Activated T-cell treated with anti-CD3 and anti-CD28 coated beads, Interleukin-2, amount 50 U/mL, for 1 hour (primary cell): Measurements from ENCODE around the gene PROK2.

ENCODE experiments used
- DNase-seq: peaks from one replicate; pipeline ENCODE4 v3.0.0-alpha.2; 2020

PROK2 gene

DNA sequence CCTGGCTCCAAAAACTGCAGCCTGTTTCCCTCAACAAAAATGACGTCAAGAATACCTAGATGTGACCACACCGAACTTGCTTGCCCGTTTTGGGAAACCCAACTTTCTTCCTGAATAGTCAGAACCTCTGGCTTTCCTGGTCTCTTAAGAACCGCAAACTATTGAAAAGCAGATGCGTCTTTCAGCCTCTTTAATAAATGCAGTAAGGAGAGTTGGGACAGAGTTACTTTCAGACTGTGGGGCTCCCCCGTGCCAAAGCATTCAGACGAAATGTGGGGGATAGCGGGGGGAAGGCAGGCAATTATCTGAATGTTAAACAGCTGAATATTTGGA lies 1.2 kb upstream of the PROK2 start:
- DNase-seq, result no peak

DNA sequence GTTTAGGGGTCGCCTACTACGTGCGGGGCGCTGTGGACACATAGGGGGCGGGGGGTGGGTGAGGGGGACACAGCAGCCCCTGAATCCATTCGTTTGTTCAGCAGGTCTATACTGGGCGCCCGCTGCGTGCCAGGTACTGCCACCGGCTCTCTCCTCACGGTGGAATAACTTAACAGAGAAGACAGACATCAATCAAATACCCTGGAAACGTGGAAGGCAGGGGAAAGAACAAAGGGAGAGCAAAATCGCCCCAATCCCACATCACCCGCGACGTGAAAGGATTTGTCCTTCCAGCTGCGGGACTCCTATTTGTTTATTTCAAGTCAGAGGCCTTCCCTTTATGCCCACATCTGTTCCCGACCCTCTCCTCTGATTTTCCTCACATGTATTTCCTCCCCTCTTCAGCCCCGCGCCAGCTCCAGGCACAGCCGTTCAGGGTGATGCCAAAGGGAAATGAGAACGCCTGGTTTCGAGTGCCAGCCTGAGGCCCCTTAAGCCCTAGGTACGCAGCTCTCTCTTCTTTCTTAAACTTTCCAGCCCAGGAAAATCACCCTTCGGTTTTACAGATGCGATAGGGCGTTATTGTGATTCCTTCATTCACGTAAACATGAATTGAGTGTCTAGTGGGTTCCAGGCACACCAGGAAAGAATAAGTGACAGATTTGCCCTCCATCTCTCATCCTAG lies 726 bp upstream of the PROK2 start:
- DNase-seq, result no peak

DNA sequence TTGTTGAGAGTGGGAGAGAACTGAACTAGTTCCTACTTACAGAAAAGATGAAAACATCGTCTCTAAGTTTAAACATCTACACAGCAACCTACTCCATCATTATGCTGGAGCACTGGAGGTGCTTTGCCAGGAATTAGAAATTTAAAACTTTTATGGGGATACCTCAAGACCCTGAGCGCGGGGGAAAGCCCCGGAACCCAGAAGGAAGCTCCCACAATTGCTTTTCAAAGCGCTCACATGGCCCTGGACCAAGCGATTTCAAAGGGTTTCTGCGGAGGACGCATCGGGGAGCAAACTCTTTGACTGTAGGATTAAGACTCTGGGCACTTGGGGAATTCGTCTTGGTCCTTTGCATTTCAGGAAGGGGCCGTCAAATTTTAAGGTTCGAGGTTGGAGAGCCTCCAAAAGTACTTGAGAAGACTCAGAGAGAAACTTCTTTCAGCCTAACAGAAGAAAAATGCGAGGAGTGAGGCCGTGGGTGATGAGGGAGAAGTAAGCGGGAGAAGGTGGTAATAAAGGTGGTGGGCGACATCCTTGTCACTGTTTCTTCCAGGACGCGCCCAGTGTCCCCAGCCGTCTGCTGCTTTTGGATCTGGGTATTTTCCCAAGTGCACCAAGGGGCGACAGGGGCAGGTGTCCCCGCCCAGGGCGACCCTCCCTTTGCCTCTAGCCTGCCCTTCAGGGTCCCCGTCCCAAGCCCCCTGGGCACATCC lies 591 bp downstream of the PROK2 start:
- no peak for DNase-seq

DNA sequence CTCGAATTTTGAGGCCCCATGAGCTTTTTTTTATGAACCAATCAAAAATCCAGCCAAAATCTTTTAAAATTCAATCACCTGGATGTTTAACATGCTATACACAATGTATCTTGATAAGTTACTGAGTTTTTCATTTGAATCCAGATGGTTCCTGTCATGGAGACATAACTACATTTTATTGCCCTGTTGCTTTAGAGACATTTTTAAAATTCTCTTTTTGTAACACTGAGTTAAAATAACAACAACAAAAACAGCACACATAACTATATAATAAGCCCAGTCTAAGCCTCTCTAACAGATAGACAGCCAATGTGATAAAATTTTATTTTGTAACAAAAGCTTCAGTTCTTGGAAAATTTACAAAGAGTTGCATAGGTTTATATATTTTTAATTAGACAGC lies 1.8 kb downstream of the PROK2 start:
- no peak for DNase-seq

DNA sequence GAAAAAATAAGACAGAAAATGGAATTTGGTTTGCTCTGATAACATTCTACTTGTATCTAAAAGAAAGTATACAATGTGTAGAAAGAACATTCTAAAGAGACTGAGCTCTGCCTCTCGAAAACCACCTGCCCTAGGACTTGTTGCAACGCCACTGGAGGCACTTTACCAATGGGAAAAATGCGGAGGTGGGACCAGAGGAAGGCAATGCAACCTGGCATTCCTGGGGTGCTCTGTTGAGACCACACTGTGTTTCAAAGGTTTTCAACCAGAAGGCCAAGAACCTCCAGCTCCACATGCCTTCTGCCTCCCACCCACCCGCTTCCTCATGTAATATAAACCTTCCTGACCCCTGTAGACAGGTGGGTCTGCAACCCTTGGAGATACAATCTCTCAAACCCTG lies 4.5 kb downstream of the PROK2 start:
- DNase-seq, result no peak

DNA sequence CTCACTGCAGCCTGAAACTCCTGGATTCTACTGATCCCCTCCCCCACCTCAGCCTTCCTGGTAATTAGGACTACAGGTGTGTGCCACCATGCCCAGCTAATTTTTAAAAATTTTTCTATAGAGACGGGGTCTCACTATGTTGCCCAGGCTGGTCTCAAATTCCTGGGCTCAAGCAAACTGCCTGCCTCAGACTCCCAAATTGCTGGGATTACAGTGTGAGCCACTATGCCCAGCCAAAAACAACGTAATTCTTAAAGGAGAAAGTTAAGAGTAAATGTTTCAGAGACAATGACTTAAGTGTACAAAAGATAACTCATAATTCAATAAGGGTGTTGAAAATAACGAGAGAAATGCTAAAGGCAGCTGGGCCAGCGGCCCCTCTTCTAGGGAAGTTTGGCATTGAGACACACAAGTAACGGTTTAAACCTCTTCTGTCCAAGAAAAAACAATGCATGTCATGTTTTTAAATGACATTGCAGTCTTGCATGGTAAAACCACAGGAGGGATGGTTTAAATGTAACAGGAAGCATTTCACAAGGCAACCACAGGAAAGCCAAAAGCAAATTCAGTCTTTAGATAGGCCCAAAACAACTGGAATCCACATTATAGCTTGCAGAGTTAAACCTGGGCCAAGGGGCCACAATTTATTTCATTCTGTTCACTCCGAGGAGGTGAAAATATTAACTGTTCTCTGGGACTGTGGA lies 5.1 kb downstream of the PROK2 start:
- DNase-seq, result no peak

DNA sequence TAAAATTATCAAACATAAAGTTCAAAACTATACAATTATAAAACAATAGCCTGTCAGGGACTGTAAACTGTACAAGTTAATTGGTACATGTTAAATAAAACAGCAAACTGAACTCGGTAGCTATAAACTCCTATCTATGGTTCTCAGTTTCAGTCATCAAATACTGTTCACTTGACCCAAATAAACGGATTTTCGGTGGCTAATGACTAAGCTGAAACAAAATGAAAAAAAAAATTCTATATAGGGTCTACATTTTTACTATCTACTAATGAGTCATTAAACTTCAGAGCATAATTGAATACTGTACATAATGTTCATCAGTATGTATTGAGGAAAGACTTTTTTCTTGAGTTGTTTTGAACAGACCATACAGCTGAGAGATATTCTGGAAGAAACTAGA lies 6.6 kb downstream of the PROK2 start:
- no peak for DNase-seq

DNA sequence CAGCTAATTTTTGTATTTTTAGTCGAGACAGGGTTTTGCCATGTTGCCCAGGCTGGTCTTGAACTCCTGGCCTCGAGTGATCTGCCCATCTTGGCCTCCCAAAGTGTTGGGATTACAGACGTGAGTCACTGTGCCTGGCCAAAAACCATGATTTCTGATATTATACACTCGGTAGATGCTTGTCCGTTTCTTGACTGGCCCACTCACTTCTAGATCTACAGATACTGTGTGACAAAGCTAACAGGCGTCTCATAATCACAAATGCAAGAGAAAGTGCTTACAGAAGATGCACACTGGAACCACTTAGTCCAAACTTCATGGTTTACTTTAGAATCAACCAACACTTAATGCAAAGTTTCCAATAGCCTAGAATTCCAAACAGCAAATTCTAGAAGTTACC lies 8.4 kb downstream of the PROK2 start:
- DNase-seq, result no peak

DNA sequence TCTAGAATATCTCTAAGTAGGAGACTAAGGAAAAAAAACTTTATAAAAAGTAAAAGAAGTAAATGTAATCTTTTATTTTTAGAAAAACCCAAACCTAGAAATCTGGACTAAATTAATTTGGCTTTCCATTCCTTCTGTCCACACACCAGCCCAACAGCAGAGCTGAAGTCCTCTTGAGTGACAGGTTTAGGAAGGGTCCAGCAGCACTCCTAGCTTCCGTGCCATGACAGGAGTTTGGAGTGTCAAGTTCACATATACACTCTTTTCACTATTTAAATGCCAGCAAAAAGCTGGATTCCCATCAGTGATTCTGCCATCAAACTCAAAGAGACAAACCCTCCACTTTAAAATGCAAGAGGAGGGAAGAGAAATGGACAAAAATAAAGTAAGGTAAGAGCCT lies 13.1 kb downstream of the PROK2 start:
- DNase-seq, result no peak

DNA sequence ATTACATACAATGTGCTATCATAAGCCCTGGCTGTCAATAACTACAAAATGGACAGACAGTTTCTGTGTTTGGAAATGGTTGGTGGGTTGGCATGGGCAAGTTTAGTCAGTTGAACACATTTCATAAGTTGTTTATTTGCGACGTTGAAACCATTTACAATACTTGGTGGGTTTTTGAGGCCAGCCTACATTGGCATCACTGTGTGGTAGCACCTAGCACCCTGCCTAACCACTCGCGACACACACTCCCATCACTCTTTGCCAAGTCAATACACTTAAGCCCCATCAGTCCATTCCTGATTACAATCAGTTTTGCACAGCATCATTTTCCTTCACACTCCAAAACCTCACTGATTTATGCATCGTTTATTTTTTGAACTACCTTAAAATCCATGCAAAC lies 13.8 kb downstream of the PROK2 start:
- no peak for DNase-seq

DNA sequence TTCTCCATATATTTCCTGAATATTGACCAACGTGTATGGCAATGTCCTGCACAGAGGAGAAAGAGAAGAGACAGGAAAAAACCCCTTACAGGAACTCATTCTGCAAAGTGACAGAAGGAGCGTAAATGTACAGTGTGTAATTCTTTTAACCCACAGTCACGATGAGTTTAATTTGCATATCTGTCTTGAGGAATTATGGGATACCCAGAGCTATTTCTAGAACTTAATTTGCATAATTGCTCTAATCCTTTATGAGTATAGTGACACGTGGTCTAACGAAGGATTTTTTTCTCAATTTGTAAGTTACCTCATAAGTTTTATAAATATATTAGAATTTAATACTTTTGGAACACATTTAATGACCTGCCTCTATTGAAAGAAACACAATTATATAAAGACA lies 21.5 kb downstream of the PROK2 start:
- DNase-seq, result no peak

DNA sequence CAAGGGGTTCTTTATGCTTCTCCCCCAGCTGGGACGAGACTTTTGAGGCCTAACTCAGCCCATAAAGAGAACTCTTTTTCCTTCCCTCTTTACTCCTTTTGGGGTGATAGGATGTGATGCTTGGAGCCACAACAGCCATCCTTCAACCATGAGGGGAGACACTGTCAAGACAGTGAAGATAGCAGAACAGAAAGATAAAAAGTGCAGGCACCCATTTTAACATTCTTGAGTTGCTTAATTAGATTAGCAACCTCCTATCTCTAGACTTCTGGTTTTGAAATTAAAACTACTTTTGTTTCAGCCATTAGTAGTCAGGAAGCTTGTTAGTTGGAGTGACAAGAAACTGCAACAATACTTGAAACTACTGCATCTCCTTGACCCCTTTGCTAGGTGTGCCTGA lies 24.8 kb downstream of the PROK2 start:
- no peak for DNase-seq

DNA sequence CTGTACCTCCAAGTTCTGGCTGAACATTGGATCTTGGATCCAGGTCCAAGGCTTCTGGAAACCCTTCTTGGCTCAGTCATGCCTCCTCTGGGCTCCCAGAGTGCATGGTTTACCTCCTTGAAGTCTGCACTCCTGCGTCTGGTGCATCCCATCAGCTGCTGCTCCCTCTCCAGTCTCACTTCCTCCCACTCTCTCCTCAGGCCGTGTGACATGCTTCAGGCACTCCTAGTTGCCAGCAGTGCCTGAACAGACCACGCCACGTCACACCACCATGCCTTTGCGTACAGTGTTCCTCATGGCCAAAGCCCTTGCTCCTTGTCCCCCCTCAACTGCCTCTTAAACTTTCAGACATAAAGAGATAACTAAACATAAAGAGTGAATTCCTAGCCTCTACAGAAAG lies 25.5 kb downstream of the PROK2 start:
- no peak for DNase-seq

DNA sequence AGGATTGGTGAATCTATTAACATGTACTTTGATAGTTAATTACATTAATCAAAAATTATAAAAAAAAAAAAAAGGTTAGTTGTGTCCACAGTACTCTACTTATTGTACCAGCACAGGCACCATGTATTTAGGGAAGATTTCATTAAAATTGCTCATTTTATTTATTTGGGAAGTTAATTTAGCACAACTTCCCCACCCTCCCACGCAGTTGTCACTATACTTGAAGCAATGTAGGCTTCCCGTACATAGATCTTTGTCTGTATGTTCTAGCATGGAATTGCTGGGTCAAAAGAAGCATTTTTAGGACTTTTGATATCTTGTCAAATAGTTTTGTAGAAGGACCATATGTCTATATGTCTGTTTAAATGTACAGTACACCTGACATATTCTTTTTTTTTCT lies 26.9 kb downstream of the PROK2 start:
- no peak for DNase-seq

DNA sequence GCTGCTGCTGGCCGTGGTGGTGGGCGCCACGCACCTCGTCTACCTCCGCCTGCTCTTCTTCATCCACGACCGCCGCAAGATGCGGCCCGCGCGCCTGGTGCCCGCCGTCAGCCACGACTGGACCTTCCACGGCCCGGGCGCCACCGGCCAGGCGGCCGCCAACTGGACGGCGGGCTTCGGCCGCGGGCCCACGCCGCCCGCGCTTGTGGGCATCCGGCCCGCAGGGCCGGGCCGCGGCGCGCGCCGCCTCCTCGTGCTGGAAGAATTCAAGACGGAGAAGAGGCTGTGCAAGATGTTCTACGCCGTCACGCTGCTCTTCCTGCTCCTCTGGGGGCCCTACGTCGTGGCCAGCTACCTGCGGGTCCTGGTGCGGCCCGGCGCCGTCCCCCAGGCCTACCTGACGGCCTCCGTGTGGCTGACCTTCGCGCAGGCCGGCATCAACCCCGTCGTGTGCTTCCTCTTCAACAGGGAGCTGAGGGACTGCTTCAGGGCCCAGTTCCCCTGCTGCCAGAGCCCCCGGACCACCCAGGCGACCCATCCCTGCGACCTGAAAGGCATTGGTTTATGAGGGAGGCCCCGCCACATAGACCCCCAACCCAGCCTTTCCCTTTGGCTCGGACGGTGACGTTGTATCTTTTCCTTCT lies 30.2 kb downstream of the PROK2 start:
- DNase-seq, result no peak

DNA sequence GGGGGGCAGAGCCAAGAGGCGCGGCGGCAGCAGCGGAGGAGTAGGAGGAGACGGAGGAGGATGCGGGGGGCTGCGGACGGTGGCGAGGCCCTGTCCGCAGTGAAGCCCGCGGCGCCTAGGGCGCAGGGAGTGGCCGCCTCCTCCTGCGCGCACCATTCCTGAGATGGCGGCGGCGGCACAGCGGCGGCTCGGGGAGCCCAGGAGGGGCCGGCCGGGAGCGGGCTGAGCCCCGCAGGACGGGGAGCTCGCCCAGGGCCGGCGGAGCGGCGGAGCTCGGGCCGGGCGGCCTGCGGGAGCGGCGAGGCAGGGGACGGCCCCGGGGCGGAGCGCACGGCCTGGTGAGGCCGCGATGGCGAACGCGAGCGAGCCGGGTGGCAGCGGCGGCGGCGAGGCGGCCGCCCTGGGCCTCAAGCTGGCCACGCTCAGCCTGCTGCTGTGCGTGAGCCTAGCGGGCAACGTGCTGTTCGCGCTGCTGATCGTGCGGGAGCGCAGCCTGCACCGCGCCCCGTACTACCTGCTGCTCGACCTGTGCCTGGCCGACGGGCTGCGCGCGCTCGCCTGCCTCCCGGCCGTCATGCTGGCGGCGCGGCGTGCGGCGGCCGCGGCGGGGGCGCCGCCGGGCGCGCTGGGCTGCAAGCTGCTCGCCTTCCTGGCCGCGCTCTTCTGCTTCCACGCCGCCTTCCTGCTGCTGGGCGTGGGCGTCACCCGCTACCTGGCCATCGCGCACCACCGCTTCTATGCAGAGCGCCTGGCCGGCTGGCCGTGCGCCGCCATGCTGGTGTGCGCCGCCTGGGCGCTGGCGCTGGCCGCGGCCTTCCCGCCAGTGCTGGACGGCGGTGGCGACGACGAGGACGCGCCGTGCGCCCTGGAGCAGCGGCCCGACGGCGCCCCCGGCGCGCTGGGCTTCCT lies 31.0 kb downstream of the PROK2 start, which contains the start of gene GPR27:
Gene GPR27, plus strand, starts transcription at position 155 of the 909 bp plus-strand sequence. Its CDS starts 195 bp downstream, at position 350.
- peak; percentile 46 for DNase-seq

DNA sequence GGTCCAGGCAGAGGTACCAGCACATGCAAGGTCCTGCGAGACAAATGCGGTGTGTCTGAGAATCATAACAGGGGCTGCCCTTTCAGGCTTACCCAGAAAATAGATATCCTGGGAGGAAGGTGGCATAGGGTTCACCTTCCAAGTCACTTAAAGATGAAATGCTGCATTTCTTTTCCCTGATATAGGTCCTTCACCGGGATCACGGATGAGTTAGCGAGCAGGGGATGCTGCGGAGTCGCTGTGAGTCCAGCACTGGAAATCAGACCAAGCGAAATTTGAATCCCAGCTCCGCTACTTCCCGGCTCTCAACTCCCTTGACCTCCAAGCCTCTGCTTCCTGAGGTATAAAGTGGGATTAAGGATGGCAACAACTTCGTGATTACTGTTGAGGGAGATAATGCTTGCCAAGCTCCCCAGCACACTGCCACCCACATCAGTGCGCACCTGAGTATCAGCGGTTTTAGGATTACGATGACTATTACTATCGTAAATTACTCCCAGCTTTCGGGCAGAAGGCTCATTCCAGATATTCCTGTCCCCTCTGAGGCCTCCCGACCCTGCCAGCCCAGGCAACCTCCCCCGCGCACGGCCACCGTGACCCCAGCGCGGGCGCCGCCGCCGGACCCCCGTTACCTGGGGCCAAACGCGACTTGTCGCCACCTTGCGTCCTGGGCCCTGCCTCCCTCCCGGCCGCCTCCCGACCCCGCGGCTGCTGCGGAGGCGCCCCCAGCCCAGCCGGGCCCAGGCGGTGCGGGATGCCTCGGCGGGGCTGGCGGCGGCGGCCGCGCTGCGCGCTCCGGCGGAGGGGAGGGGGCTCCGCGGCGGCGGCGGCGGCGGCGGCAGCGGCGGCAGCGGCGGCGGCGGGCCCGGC lies 31.9 kb downstream of the PROK2 start:
- DNase-seq, result no peak

DNA sequence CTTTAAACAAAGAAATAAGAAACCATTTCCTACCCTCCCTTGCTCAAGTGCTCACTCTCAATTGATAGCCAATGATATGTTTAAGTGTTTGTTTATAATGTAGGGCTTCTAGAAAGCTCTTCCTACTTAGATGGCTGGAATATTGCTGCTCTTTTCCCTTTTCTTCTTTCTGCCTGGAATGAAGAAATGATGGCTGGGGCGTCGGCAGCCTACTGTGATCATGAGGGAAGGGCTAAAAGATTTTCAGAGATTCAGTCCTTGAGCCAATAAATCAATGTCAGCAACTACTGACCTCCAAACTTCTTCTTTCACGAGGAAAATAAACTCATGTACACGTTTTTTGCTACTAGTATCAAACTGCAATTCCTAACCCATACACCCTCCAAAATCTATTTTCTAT lies 33.3 kb downstream of the PROK2 start:
- no peak for DNase-seq

DNA sequence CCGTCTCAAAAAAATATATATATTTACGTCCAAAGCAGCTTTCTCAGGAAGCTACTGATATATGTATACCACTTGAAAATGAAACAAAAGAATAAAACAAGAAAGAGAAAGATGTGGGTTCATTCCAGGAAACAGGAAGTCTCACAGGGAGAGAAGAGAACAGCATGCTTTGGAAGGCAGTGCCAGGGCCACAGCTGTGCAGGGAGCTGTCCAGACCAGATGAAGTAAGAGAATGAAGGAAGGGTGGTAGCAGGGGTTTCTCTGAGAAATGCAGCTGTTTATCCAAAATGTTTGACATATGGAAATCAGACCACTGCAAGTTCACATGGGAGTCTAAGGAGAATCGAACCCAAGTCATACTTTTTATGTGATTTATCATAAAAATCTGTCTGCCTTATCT lies 40.2 kb downstream of the PROK2 start:
- no peak for DNase-seq

DNA sequence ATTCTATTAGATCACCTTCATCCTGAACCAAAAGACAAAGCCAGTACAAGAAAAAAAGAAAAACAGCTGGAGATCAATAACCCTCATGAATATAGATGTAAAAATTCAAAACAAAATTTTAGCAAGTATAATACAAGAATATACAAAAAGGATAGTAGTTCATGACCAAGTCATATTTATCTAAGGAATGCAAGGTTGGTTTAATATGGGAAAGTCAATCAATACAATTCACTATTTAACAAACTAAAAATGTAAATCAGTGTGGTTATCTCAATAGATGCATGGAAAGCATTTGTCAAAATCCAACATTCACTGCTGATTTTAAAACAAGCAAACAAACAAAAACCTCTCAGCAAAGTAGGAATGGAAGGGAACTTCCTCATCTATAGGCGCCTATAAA lies 42.3 kb downstream of the PROK2 start:
- DNase-seq, result no peak

DNA sequence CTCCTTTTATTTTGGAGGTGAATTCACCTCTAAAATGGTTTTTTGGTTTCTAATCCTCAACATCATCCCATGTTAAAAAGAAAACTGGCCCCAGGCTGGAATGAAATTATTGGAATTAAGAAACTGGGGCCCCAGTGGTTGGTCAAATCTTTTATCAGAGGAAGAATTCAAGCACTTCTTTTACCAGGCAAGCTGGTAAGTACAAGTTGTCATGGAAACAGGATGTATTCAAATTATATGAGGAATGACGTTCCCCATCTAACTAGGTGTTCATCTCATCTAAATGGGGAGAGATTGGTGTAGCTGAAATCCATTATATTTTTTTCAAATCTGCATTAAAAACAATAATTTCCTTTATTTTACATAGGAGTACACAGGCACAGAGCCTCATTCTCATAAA lies 50.1 kb downstream of the PROK2 start:
- DNase-seq, result no peak

DNA sequence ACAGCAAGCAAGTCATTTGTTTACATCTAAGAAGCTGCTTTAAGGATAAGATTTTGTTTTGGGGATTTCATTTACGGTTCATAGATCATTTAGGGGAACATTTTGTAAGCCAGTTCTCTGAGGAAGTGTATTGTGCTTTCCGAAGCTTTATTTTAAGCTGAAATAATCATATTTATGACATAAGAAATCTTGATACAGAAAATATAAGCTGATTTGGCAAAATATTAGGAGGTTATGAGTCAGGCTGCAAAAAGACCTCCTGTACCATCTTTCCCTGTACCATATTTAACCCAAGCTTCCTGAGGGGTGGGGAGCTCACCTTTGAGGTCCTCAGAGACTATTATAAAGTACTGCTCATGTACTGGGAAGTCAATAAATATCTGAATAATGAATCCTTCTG lies 51.6 kb downstream of the PROK2 start:
- no peak for DNase-seq
